ENCODE results near the gene GAB3. TPM values are rescaled to one million over a fixed set of nuclear protein-coding genes. Genes with fewer than 3 reads are reported as not detected.
A peak's percentile ranks its signal among the peaks of the same experiment; 100 is the strongest.

The GAB3 gene
- total and polyA plus RNA-seq, 2 experiments from 2014 or later, result 0.89 to 1.8 TPM

- H3K27ac Mint-ChIP-seq, result no peak overlapping the region
Measured at GRCh38 chrX:154728431-154729190, 22.3 kb downstream of the GAB3 start.

GRCh38 chrX:154727871-154728270 is 23.0 kb downstream of the GAB3 start:
- Histone ChIP-seq H3K9me2 (ENCODE audit: insufficient read depth) (no peaks in the 10 kb centered on the region), H3K4me3 (no peak overlapping the region), H3K27me3 (ENCODE audit: insufficient read depth) (no peaks in the 10 kb centered on the region), H3K27ac (ENCODE audit: low read depth) (no peak overlapping the region), H3K79me2 (replicated peaks; ENCODE audit: insufficient read depth) (no peaks in the 10 kb centered on the region), H3K4me2 (no peak overlapping the region), H4K20me1 (replicated peaks; ENCODE audit: insufficient read depth) (no peaks in the 10 kb centered on the region), H3K4me1 (ENCODE audit: insufficient read depth) (no peaks in the 10 kb centered on the region), H3F3A (replicated peaks; ENCODE audit: low read depth) (no peaks in the 10 kb centered on the region), H3K36me3 (ENCODE audit: insufficient read depth) (no peaks in the 10 kb centered on the region), H2AFZ (no peak overlapping the region)
- Mint-ChIP-seq H3K4me3 (no peak overlapping the region), H3K4me1 (no peaks in the 10 kb centered on the region; the same call in 2 of the 3 replicates), H3K27ac (no peak overlapping the region), H3K36me3 (ENCODE audit: low read depth) (no peaks in the 10 kb centered on the region), H3K9me3 (no peaks in the 10 kb centered on the region; the same call in 2 of the 3 replicates), H3K27me3 (ENCODE audit: insufficient read depth, low read depth, poor library complexity) (peaks cover 3% of the 10 kb centered on the region)
- DNase-seq (ENCODE audit: low spot score), result no peak
- ATAC-seq, result no peak
- TF ChIP-seq ZNF331 (CRISPR knock-in tag; IDR thresholded peaks at IDR 0.05; ENCODE audit: low read depth) (no peak), NANOG (IDR thresholded peaks at IDR 0.05; ENCODE audit: borderline replicate concordance) (no peak), ZNF462 (CRISPR knock-in tag; IDR thresholded peaks at IDR 0.05) (no peak), ZNF114 (CRISPR knock-in tag; IDR thresholded peaks at IDR 0.05) (no peak), CTCF (conservative IDR thresholded peaks at IDR 0.05; ENCODE audit: low read depth in 2 of 2) (no peak), CREB1 (CRISPR knock-in tag; IDR thresholded peaks at IDR 0.05; ENCODE audit: low read depth) (no peak), STAT1 (IDR thresholded peaks at IDR 0.05; ENCODE audit: unreplicated experiment) (no peak)

More at GRCh38 chrX:154728431-154729190, 22.3 kb downstream of the GAB3 start:
- H3K36me3 ChIP-seq (ENCODE audit: insufficient read depth), result no peaks in the 10 kb centered on the region
- H2AFZ ChIP-seq, result no peak overlapping the region
- H3K4me3 ChIP-seq, result no peak overlapping the region
- no peaks in the 10 kb centered on the region for H4K20me1 ChIP-seq (replicated peaks; ENCODE audit: insufficient read depth)
- no peaks in the 10 kb centered on the region for H3F3A ChIP-seq (replicated peaks; ENCODE audit: low read depth)
- H3K27ac ChIP-seq (ENCODE audit: low read depth), result no peak overlapping the region
- H3K4me2 ChIP-seq, result no peak overlapping the region
- H3K4me1 ChIP-seq (ENCODE audit: insufficient read depth), result no peaks in the 10 kb centered on the region
- no peaks in the 10 kb centered on the region for H3K9me2 ChIP-seq (ENCODE audit: insufficient read depth)
- H3K79me2 ChIP-seq (replicated peaks; ENCODE audit: insufficient read depth), result no peaks in the 10 kb centered on the region
- ATAC-seq, result no peak
- Mint-ChIP-seq H3K27me3 (ENCODE audit: insufficient read depth, low read depth, poor library complexity) (peaks cover 2% of the 10 kb centered on the region), H3K4me1 (no peaks in the 10 kb centered on the region; the same call in 2 of the 3 replicates), H3K36me3 (ENCODE audit: low read depth) (no peaks in the 10 kb centered on the region), H3K9me3 (no peaks in the 10 kb centered on the region; the same call in 2 of the 3 replicates), H3K4me3 (no peak overlapping the region)
- no peaks in the 10 kb centered on the region for H3K27me3 ChIP-seq (ENCODE audit: insufficient read depth)
- DNase-seq (ENCODE audit: low spot score), result no peak
- TF ChIP-seq CREB1 (CRISPR knock-in tag; IDR thresholded peaks at IDR 0.05; ENCODE audit: low read depth), result no peak
- peak in 1 of 2 experiments; percentile 14; a peak in 1 of 4 replicates for TF ChIP-seq CTCF (conservative IDR thresholded peaks at IDR 0.05; ENCODE audit: low read depth in 2 of 2)
